Occipital lobe (tissue), 2 donors: ENCODE results near the gene MORN1. TPM values are rescaled to one million over a fixed set of nuclear protein-coding genes. Genes with fewer than 3 reads are reported as not detected.
A peak's percentile ranks its signal among the peaks of the same experiment; 100 is the strongest.
"Not testable (repeated sequence)": the region's sequence is repeated elsewhere in the genome, so short reads cannot be mapped to it uniquely, and the experiment has no call there.

Experiments used
- DNase-seq: peaks from one replicate; lab custom pipeline; 2025; lab: John Stamatoyannopoulos, UW
- total RNA-seq: library from RNA; depleted of rRNA; stranded (reverse); fragments of >200 nt; gene quantifications from one replicate; pipeline ENCODE4 v1.2.3, GENCODE V29; 2014

Gene MORN1
- total RNA-seq, 1 donor from 2014 or later: 13.1 TPM

DNA sequence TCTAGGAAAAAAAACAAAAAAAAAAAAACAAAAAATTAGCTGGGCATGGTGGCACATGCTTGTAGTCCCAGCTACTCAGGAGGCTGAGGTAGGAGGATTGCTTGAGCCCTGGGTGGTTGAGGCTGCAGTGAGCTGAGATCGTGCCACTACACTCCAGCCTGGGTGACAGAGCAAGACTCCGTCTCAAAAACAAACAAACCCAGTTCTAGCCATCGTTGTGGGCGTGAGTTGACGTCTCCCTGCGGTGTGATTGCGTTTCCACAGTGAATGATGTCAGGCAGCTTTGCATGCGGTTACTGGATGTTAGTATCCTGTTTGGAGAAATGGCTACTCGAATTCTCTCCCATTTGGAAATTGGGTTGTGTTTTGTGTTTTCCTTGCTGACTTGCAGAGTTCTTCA, 95.1 kb downstream of the MORN1 start:
- DNase-seq: not testable (repeated sequence)

DNA sequence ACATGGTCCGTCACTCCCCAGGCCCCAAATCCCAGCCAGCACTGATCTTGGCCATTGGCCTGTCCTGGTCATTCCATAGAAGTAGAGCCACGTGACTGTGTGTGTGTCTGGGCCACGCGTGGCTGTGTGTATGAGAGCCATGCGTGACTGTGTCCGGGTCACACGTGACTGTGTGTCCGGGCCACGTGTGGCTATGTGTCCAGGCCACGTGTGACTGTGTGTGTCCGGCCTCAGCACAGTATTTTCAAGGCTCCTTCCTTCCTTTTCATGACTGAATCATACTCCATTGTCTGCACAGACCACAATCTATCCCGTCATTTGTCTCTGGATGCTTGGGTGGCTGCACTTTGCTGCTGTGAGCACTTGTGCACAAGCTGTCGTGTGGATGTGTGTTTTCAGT, 95.8 kb downstream of the MORN1 start:
- DNase-seq: no peak

DNA sequence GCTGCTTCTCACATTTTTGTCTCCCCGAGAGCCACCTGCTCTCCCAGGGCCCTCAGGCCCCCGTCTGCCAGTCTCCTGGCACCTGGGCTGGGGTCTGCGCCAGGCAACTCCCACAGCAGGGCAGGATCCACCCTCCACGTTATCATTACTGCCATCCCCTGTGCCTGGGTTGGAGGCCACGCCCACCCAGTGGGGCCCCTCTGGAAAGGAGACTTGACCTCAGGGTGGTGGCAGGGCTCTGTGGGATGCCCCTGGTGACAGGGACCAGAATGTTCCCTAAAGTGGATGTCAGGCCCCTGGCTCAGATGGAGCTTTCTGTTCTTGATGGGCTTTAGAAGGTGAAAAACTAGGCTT, 96.7 kb downstream of the MORN1 start:
- DNase-seq: no peak

DNA sequence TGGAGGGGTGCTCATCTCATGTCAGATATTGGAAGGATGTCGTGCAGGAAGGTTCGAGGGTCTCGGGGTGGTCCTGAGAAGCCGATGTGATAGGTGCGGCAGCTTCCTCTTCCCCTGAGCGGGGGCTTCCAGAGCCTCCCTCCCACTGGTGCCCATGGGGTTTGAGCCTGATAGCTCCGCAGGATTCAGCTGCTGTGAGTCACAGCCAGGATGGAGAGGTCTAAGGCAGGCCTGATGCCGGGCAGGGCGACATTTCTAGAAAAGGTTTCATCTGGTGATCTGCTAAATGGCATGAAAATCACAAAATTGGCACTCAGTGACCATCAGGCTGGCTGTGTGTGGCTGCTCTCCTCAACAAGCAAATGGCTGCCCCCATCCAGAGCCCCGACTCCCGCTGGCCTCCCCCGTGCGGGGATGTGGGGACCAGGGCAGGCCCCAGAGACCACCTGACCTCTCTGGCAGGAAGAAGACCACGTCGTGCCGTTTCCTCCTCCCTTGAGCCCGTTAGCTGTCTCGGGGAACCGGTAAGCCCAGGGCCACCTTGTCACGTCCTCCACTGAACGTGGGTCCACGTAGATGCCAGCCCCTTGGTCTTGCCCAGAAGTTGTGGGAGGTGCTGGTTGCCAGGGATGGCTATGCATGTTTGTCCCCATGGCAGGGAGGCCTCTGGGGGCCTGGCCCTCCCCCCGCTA, 97.2 kb downstream of the MORN1 start:
- no peak for DNase-seq

DNA sequence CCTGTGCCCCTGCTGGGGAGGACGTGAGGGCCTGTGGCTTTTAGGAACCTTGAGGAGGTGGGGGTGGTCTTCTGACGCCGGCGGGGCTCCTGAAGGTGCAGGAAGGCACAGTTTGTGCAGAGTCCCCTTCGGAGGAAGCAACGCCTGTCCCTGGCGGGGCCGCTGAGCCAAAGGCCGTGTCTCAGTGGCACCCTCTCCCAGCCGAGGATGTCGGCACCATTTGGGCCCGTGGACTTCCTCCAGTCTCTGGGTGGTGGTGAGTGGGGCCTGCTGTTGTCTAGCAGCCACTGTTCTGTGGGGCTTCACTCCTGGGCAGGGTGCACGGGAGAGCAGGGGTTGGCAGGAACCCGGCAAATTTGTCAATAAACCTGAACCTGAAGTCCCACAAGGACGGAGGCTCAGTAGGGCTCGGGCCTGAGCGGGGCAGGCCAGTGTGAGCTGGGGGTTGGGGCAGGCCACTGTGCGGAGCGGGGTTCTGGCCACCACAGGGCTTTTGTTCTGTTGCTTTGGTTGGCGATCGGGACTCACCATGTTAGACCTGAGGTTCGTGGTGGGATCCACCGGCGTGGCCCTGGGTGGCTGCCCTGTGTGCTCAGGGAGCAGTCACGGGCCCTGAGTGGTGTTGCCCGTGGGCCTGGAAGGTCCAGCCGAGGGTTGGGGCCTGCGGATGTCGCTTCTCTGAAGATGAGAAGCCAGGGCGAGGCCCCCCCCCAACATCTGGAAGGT, 98.5 kb downstream of the MORN1 start:
- DNase-seq: no peak

DNA sequence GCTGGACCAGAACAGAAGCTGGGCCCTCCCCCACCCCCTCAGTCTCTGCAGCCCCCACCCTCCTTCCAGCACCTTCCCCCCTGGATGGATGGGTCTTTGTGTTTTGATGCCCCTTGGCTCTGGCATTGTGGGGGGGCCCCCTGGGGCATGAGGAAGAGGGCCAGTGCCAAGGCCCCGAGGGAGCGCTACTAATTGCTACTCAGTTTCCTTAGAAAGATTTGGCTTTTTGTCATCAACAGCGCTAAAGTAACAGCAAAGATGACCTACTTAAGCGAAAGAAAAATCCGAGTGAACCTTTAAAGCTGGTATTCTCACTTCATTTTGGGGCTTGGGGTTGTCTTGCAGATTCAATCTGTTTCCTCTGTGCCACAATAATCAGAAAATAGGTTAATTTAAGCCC, 99.8 kb downstream of the MORN1 start:
- no peak for DNase-seq

DNA sequence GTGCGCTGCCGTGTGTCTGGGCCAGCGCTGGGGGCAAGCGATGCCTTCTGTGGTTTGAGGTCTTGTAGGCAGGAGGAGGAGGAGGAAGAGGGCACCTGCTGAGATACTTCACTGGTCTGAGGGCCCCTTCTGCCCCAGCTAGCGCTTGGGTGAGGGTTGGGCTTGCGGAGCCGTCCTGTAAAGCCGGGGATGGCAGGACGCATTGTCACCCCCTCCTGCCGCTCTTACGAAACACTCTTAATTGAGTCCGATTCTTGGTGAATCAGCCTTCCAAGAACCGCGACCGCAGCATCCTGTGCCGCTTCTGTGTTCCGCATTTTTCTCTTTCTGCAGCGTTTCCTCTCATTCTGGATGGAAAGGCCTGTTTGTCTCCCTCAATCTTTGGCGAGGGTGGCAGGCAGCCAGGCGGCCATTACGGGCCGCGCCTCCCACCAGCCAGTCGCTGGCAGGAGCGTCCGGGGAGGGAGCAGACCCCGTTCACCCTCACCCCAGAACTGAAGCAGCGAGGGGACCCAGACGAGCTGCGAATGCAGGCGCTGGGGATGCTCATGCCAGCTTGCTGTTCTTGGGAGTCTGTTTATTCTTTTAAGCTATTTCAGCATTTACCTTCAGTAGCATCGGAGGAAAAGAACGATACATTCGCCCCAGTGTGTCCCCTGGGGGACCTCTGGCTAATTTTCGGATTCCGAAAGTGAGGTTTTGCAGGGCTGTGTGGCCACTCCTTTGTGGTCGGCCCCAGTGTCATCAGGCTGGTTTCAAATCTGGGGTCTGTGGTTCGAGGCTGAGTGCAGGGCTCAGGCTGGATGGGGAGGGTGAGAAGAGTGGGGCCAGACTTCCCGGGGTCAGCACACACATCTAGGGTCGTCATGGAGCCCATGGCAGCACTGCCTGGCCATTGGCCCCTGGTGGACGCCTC, 100.5 kb downstream of the MORN1 start:
- DNase-seq: peak; percentile 63

DNA sequence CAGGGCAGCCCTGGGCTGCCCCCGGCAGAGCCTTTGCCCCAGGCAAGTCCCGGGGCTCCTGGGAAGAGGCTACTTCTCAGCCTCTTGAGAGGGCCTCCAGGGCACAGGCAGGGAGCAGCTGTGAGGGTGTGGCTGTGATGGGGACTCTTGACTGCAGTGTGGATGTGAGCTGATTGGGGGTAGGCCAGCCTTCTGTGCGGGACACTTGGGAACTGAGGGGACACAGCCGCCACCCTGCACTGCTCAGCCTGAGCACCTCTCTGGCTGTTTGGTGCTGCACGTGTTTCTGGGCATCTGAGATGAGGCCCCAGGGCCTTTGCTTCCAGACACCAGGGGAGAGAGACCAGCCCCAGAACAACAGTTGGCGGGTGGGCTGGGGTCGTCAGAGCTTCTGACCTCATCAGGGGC, 101.2 kb downstream of the MORN1 start:
- DNase-seq: no peak

DNA sequence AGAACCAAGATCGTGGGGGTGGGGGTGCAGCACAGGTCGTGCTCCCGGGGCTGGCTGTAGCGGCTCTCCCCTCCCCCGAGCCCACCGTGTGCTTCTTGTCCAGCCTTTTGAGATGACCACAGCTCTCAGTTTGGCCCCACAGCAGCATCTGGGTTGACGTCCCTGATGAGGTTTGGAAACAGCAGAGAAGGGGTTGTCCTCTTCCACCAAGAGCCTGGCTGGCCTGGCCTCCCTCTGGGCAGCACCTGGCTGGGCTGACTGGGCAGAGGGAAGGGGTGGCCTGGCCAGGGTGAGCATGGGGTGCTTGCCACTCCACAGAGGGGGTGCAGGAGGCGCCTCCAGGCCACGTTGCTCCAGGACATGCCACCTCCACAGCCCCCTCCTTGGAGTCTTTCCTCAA, 101.7 kb downstream of the MORN1 start:
- DNase-seq: no peak

DNA sequence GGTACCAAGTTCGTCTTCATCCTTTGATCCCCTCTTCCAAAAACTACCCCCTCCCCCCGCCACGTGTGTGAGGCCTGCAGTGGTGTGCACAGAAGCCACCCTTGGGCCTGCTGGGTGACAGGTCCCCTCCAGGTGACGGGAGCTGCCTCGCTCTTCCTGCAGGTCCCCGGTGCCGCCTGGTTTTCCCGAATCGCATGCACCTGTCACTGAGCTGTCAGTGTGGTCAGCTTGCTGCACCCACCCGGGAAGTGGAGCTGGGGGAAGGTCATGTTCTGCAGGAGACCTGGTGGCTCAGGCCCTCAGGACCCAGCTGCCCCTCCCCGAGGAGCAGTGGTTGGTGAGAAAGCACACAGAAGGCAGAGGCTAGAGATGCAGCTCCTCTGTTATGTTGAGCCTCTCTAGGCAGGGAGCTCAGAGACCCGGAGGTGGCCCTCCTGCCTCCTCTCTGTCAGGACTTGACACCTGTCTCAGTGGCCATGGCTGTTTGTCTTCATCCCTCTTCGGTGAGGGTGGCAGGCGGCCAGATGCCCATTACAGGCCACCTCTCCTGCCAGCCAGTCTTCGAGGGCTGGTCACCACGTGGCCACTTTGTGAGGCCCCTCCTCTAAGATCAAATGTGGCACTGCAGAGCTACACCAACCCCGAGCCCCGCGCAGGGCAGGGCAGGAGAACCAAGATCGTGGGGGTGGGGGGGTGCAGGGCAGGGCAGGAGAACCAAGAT, 102.4 kb downstream of the MORN1 start:
- DNase-seq: no peak

DNA sequence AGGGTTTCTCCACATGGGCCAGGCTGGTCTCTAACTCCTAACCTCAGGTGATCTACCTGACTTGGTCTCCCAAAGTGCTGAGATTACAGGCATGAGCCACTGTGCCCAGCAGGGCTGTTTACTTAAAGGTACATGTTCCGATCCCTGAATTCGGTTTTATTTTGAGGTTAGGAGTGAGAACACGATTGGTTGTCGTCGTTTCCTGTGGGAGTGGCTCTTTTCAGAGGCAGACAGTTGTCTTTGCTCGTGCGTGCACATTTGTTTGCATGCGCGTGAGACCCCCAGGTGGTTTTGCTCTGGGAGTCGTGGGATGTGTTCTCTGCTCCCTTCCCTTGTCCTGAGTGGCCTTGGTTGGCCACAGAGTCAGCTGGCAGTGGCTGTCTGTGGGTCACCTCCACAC, 103.0 kb downstream of the MORN1 start:
- no peak for DNase-seq

DNA sequence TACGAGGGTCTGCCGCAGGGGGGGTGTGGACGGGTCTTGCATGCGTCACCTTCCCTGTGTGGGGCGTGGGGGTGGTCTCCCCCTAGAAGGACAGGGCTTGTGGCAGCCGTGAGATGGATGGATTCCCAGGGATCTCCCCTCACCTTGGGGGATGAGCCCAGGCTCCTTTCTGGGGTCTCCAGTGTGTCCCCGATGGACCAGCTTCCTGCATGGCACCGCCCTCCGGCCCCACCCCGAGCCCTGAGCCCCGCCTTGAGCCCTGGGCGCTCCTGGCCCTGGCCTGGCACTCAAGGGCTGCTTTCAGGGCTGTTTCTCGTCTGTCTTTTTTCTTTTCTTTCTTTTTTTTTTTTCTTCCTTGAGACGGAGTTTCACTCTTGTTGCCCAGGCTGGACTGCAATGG, 103.7 kb downstream of the MORN1 start:
- DNase-seq: no peak

DNA sequence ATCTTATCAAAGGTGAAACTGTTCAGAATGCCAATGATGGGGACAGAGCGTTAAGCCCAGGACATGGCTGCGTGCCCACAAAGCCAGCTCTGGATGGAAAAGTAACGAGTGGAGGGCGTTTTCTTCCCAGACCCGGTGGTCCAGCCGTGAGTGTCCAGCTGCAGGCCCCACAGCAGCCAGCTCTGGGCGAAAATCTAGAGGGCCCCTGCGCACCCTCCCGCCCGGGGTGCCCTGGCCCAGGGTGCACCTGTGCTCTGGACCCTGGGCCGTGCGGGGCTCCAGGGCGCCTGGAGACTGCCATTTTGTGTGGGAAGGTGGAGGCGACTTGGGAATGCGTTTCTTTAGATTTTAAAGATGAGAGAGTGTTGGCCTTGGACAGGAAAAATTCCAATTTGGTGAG, 104.4 kb downstream of the MORN1 start:
- no peak for DNase-seq

DNA sequence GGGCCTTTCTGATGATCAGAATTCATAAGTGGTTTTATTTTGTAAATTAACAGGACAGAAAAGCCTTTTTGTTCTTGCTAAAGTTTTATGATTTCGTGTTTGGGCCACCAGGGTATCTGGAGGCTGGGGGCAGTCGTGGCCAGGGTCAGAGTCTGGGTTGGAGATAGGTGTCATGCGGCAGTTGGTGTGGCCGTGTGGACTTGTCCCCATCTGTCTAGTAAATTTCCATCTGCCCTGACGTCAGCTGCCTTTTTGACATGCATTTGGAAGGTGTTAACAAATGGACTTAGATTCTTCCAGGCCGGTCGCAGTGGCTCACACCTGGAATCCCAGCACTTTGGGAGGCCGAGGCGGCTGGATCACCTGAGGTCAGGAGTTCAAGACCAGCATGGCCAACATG, 106.4 kb downstream of the MORN1 start:
- DNase-seq: no peak

DNA sequence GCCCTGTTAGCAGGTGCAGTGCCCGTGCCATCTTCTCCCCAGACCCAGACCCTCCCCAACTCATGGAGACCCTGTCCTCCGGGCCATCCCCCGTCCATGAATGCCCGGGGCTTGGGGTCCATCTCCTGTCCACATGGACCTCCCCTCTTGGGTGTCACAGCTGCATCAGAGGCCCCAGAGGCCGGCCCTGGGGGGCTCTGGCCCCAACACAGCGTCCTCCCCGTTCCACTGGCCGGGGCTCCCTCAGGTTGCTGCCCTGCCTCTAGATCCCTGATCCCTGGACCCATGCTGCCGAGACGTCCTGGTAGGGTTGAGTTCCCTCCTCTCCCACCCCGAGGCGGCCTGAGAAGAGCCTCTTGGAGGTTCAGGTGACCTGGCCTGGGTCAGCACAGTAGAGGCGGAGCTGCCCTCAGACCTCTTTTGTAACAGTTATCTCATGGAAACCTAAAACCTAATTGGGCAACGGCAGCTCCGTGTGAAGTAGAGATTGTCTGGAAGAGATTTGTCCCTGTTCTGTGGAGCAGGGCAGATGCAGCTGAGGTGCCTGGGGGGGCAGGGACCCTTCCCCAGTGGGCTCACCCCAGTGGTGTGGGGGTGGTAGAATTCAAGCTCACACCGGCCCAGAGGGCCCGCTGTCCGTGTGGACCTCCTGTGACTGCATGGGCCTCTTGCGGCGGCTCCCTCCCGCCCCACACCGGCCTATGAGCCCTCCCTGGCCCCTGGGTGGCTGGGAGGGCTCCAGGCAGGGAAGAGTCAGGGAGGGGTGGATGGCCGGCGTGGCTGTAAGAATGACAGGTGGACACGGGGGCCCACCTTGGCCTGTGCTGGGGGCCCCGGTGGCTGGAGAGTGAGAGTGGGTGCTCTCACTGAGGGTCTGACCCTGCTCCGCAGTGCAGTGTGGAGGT, 107.1 kb downstream of the MORN1 start:
- no peak for DNase-seq

DNA sequence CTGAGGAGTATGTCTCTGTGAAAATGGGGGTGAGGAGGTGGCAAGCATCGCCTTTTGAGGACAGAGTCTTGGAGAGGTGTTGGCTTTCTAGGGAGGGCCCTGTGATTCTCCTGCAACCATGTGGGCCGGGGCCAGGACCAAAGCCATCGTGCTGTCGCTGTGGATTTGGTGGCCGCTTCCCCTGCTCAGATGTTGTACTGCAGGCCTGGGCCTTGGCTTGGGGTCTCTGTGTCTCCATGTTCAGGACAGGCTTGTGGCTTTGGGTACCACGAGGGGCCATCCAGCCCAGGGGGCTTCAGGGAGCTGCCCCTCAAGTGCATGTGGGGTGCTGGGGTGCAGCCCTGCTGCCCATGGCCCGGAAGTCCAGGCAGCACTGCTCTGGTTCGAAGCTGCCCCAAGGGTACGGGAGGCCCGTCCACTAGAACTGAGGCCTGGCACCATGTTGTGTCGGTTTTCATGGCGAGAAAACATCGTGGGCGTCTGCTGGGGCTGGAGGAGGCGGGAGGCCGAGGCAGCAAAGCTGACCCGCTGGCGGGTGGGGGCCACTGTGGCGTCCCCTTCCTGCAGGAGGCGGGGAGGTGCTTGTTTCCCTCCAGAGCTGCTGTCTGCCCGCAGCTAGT, 107.9 kb downstream of the MORN1 start:
- no peak for DNase-seq

DNA sequence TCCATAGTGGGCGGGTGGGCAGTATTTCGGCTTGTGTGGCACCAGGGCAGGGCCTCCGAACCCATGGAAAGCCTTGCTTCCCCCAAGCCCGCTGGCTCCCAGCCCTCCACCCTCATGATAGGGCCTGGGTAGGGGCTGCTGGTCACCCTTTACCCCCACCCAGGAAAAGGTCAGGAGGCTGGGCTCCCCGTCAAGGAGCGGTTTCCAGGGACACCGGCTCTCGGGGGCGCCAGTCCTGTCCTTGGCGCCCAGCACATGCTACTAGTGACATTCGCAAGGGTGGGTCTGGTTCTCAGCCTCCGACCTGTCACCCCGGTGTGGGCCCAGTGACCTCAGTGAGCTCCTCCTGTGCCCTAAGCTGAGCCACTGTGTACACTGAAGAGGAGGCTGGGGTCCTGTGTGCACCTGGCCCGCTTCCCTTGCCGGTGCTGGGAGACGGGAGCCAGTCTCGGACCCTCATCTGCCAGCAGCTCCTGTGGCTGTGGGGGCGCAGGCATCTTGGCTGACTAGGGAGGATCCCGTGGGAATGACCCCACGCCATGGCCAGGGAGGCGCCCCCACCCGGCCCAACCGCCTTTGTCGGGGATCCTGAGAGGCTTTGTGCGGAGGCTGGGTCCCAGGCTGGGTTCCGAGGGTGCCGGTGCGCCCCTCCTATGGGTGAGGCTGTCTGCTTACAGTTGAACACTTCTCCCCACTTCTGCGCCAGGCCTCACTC, 108.6 kb downstream of the MORN1 start:
- DNase-seq: no peak

DNA sequence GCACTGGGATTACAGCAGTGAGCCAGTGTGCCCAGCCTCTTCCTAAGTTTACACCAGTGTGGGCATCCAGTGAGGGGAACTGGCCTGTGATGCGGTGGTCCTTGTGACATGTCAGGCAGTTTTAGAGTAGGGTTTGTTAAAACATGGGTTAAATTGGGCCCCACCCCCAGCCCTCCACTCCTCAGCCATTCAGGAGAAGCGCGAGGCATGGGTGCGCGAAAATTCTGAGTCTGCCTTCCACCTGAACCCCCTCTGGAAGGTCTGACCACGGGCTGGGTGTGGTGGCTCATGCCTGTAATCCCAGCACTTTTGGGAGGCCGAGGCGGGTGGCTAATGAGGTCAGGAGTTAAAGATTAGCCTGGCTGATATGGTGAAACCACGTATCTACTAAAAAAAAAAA, 111.5 kb downstream of the MORN1 start:
- DNase-seq: no peak

DNA sequence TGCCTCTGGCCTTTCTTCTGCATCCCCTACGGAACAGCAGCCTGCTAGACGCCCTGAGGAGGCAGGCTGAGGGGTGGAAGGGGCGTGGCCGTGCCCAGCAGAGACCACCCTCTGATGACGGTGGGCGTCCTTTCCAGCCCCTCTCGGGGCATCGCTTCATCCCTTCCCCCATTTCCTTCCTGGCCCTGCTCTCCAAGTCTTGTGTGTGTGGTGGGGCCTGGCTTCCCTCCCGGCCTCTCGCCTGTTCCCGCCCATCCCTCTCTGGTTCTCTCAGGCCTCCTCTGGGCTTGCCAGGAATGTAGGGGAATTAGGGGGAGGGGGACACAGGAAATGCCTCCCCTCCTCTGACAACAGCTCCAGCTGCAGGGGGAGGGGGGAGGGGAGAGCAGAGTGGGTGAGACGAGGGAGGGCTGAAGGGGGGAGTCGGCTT, 112.1 kb downstream of the MORN1 start:
- DNase-seq: no peak
